Gastroesophageal sphincter (tissue), 4 donors: Measurements from ENCODE around the gene PCGF3. TPM values are rescaled to one million over a fixed set of nuclear protein-coding genes. Genes with fewer than 3 reads are reported as not detected.
"Not testable (repeated sequence)": the region's sequence is repeated elsewhere in the genome, so short reads cannot be mapped to it uniquely, and the experiment has no call there.

Source experiments
- ATAC-seq: fragments of 150-250 bp; one replicate; pipeline ENCODE4 v1.9.1; 2016; ENCODE audit warnings: mild to moderate bottlenecking, moderate library complexity
- H3K27ac ChIP-seq, 4 donors: fragments of 200-600 bp; sonication (generic) in 3 of 4; 1 replicate in 3 of 4; 2 replicates in 1 of 4; pipeline ENCODE4 v1.5.1; 2016 to 2019
- H3K27me3 ChIP-seq: fragments of 200-600 bp; sonication (generic); one replicate; pipeline ENCODE4 v1.5.1; 2019
- H3K36me3 ChIP-seq, 2 donors: fragments of 200-600 bp; sonication (generic); one replicate each; pipeline ENCODE4 v1.5.1; 2019; ENCODE audit warnings: control low read depth in 1 of 2
- H3K4me1 ChIP-seq, 3 donors: fragments of 200-600 bp; sonication (generic); 1 replicate in 2 of 3; 2 replicates in 1 of 3; pipeline ENCODE4 v1.5.1; 2016 to 2019; ENCODE audit warnings: control low read depth in 2 of 3
- H3K4me3 ChIP-seq, 2 donors: fragments of 200-600 bp; sonication (generic); one replicate each; pipeline ENCODE4 v1.5.1; 2019; ENCODE audit warnings: mild to moderate bottlenecking in 1 of 2, moderate library complexity in 1 of 2
- H3K9me3 ChIP-seq, 3 donors: fragments of 200-600 bp; sonication (generic); one replicate each; pipeline ENCODE4 v1.5.1; 2017 to 2019; ENCODE audit warnings: control low read depth in 2 of 3
- CTCF ChIP-seq, 4 experiments: fragments of 200-600 bp in 2 of 4; fragments of 450-650 bp in 2 of 4; sonication (generic) in 1 of 4; IDR thresholded peaks; one replicate each; pipeline ENCODE4 v1.5.1; 2017 to 2019; ENCODE audit warnings: antibody characterized with exemption in 4 of 4, mild to moderate bottlenecking in 2 of 4, moderate library complexity in 2 of 4
- EP300 ChIP-seq: sonication (generic); formaldehyde crosslinking; IDR thresholded peaks from one replicate; pipeline ENCODE4 v1.6.1; 2017; ENCODE audit warnings: antibody characterized with exemption, mild to moderate bottlenecking
- POLR2A ChIP-seq, 2 donors: fragments of 450-650 bp; IDR thresholded peaks; one replicate each; pipeline ENCODE4 v1.6.1; 2017; ENCODE audit warnings: antibody characterized with exemption in 2 of 2, mild to moderate bottlenecking in 2 of 2, moderate library complexity in 1 of 2
- POLR2AphosphoS5 ChIP-seq: sonication (generic); formaldehyde crosslinking; IDR thresholded peaks from one replicate; pipeline ENCODE4 v1.6.1; 2017; ENCODE audit warnings: antibody characterized with exemption
- WGBS, 2 donors: methylation state at CpG; one replicate each; pipeline ENCODE4 v1.1.5; 2018; ENCODE audit warnings: low coverage in 1 of 2; 5-methylcytosine and 5-hydroxymethylcytosine counted together
- total RNA-seq, 4 donors: library from RNA; depleted of rRNA; stranded (reverse); fragments of >200 nt; gene quantifications; one replicate each; pipeline ENCODE4 v1.1.0, GENCODE V29; 2016

The PCGF3 gene
- total RNA-seq, 4 donors from 2014 or later: 24.4 to 46.5 (median 40.7) TPM

GRCh38 chr4:751676-752075 lies 46.0 kb downstream of the PCGF3 start:
- no peak overlapping the region for H3K27ac ChIP-seq
- 91 to 95% methylated on average over 4 to 6 of the region's 15 CpGs for WGBS, 2 donors
- H3K36me3 ChIP-seq: peaks cover 0 to 70% of the 10 kb centered on the region in 2 donors
- TF ChIP-seq POLR2AphosphoS5 (no peak), CTCF (IDR thresholded peaks at IDR 0.05) (no peak), POLR2A (IDR thresholded peaks at IDR 0.05) (no peak), EP300 (no peak)
- H3K4me1 ChIP-seq: peaks cover 0 to 14% (median 0%) of the 10 kb centered on the region in 3 donors
- H3K9me3 ChIP-seq: no peaks in the 10 kb centered on the region
- no peaks in the 10 kb centered on the region for H3K27me3 ChIP-seq
- no peak overlapping the region for H3K4me3 ChIP-seq
- no peak for ATAC-seq

- no peak for ATAC-seq
- TF ChIP-seq EP300: no peak
- no peak for TF ChIP-seq CTCF (IDR thresholded peaks at IDR 0.05)
- no peak for TF ChIP-seq POLR2A (IDR thresholded peaks at IDR 0.05)
- TF ChIP-seq POLR2AphosphoS5: no peak
- H3K27me3 ChIP-seq: no peaks in the 10 kb centered on the region
- H3K4me3 ChIP-seq: no peak overlapping the region
- peaks cover 0 to 76% of the 10 kb centered on the region in 2 donors for H3K36me3 ChIP-seq
- 86 to 95% methylated on average over 2 to 7 of the region's 25 CpGs for WGBS, 2 donors
- peaks cover 0 to 14% (median 0%) of the 10 kb centered on the region in 3 donors for H3K4me1 ChIP-seq
- H3K9me3 ChIP-seq: no peaks in the 10 kb centered on the region
- H3K27ac ChIP-seq: no peak overlapping the region
These were observed 46.7 kb downstream of the PCGF3 start for GRCh38 chr4:752196-752861.

GRCh38 chr4:753186-753585 lies 47.6 kb downstream of the PCGF3 start:
- not testable (repeated sequence) for H3K4me3 ChIP-seq, H3K9me3 ChIP-seq, H3K27ac ChIP-seq, ATAC-seq, H3K27me3 ChIP-seq
- 80 to 100% methylated on average over 1 to 3 of the region's 13 CpGs for WGBS, 2 donors
- H3K36me3 ChIP-seq: peaks cover 0 to 71% of the 10 kb centered on the region in 2 donors
- peaks cover 0 to 14% (median 0%) of the 10 kb centered on the region in 3 donors for H3K4me1 ChIP-seq

- no peak for TF ChIP-seq POLR2AphosphoS5
- no peak for TF ChIP-seq EP300
- no peak for TF ChIP-seq CTCF (IDR thresholded peaks at IDR 0.05)
- TF ChIP-seq POLR2A (IDR thresholded peaks at IDR 0.05): no peak
- ATAC-seq: no peak
- H3K4me3 ChIP-seq: no peak overlapping the region
These were observed 48.8 kb downstream of the PCGF3 start for GRCh38 chr4:754221-755120.

GRCh38 chr4:757111-757510 lies 51.5 kb downstream of the PCGF3 start:
- peaks cover 0 to 68% of the 10 kb centered on the region in 2 donors for H3K36me3 ChIP-seq
- H3K27ac ChIP-seq: no peak overlapping the region
- WGBS, 2 donors: 81 to 96% methylated on average over 11 to 14 of the region's 20 CpGs
- H3K4me1 ChIP-seq: no peaks in the 10 kb centered on the region
- TF ChIP-seq POLR2A (IDR thresholded peaks at IDR 0.05) (no peak), EP300 (no peak)
- H3K9me3 ChIP-seq: peaks cover 0 to under 1% (median 0%) of the 10 kb centered on the region in 3 donors
- H3K27me3 ChIP-seq: no peaks in the 10 kb centered on the region
- H3K4me3 ChIP-seq: no peak overlapping the region
- ATAC-seq: no peak

More at GRCh38 chr4:754221-755120, 48.8 kb downstream of the PCGF3 start:
- 84 to 87% methylated on average over 9 to 15 of the region's 32 CpGs for WGBS, 2 donors
- Histone ChIP-seq H3K27me3 (no peaks in the 10 kb centered on the region), H3K9me3 (no peaks in the 10 kb centered on the region), H3K4me1 (peaks cover 0 to 13% (median 0%) of the 10 kb centered on the region in 3 donors), H3K36me3 (peaks cover 0 to 65% of the 10 kb centered on the region in 2 donors), H3K27ac (no peak overlapping the region)

- ATAC-seq: not testable (repeated sequence)
- peaks cover 0 to 68% of the 10 kb centered on the region in 2 donors for H3K36me3 ChIP-seq
These were observed 54.2 kb downstream of the PCGF3 start for GRCh38 chr4:759810-760209.

More at GRCh38 chr4:759810-760209, 54.2 kb downstream of the PCGF3 start:
- peaks cover 0 to 13% (median 0%) of the 10 kb centered on the region in 3 donors for H3K9me3 ChIP-seq
- 65 to 72% methylated on average over 9 to 19 of the region's 24 CpGs for WGBS, 2 donors
- H3K4me1 ChIP-seq, H3K4me3 ChIP-seq, H3K27ac ChIP-seq, H3K27me3 ChIP-seq: not testable (repeated sequence)
